GM18873 (cell line): Measurements from ENCODE around the gene NOM1.
"Not testable (repeated sequence)": the region's sequence is repeated elsewhere in the genome, so short reads cannot be mapped to it uniquely, and the experiment has no call there.

Source experiments
- ATAC-seq: cut with Tn5 transposase; IDR thresholded peaks from one replicate; pipeline ENCODE4 v1.9.1; 2021; ENCODE audit warnings: mild to moderate bottlenecking, moderate library complexity, moderate number of reproducible peaks; ENCODE audit not compliant: unreplicated experiment, low FRiP score

Gene NOM1

GRCh38 chr7:156940421-156941122, 8.9 kb upstream of the NOM1 start:
- no peak for ATAC-seq

GRCh38 chr7:156941393-156942182, 7.9 kb upstream of the NOM1 start:
- ATAC-seq: no peak

- ATAC-seq: no peak
Observed at GRCh38 chr7:156942708-156943090, 6.8 kb upstream of the NOM1 start.

- no peak for ATAC-seq
Observed at GRCh38 chr7:156943091-156944041, 6.1 kb upstream of the NOM1 start.

- ATAC-seq: no peak
Observed at GRCh38 chr7:156944876-156945275, 4.6 kb upstream of the NOM1 start.

- no peak for ATAC-seq
Observed at GRCh38 chr7:156947120-156947843, 2.2 kb upstream of the NOM1 start.

- no peak for ATAC-seq
Observed at GRCh38 chr7:156948361-156948760, 1.2 kb upstream of the NOM1 start.

GRCh38 chr7:156950381-156950858, 908 bp downstream of the NOM1 start:
- ATAC-seq: no peak

GRCh38 chr7:156953215-156953614, 3.7 kb downstream of the NOM1 start:
- ATAC-seq: not testable (repeated sequence)

GRCh38 chr7:156954941-156955340, 5.4 kb downstream of the NOM1 start:
- no peak for ATAC-seq

- no peak for ATAC-seq
Observed at GRCh38 chr7:156956727-156957126, 7.2 kb downstream of the NOM1 start.

GRCh38 chr7:156962145-156962544, 12.6 kb downstream of the NOM1 start:
- no peak for ATAC-seq

GRCh38 chr7:156962897-156963296, 13.4 kb downstream of the NOM1 start:
- ATAC-seq: no peak

- no peak for ATAC-seq
Observed at GRCh38 chr7:156963472-156963871, 14.0 kb downstream of the NOM1 start.

- ATAC-seq: no peak
Observed at GRCh38 chr7:156964971-156965370, 15.5 kb downstream of the NOM1 start.

- no peak for ATAC-seq
Observed at GRCh38 chr7:156966387-156966786, 16.9 kb downstream of the NOM1 start.

- ATAC-seq: no peak
Observed at GRCh38 chr7:156968183-156968582, 18.7 kb downstream of the NOM1 start.

GRCh38 chr7:156969972-156970420, 20.5 kb downstream of the NOM1 start:
- ATAC-seq: no peak

GRCh38 chr7:156975620-156976019, 26.1 kb downstream of the NOM1 start:
- no peak for ATAC-seq

GRCh38 chr7:156979007-156979606, 29.6 kb downstream of the NOM1 start:
- no peak for ATAC-seq
